ENCODE results near the gene ARID3A.

Gene ARID3A

GRCh38 chr19:1013218-1013617 is 87.4 kb downstream of the ARID3A start:
- no peak overlapping the region for H3K27ac ChIP-seq
- H3K36me3 ChIP-seq (replicated peaks), result peaks cover 33% of the 10 kb centered on the region
- H3K27me3 ChIP-seq (replicated peaks), result no peaks in the 10 kb centered on the region
- H3K4me3 ChIP-seq (ENCODE audit: low read depth, low read length), result no peak overlapping the region
- in situ Hi-C loops (cut with HindIII; ENCODE audit: low pct_ligation_motif_present, low sequenced_read_pairs), result no loop called here
- no peak for TF ChIP-seq CTCF (IDR thresholded peaks at IDR 0.05; ENCODE audit: low read depth, low read length, missing control alignments)
- DNase-seq, result no peak

- no peak for TF ChIP-seq CTCF (IDR thresholded peaks at IDR 0.05; ENCODE audit: low read depth, low read length, missing control alignments)
- in situ Hi-C loops (cut with HindIII; ENCODE audit: low pct_ligation_motif_present, low sequenced_read_pairs), result no loop called here
- peaks cover 29% of the 10 kb centered on the region for H3K36me3 ChIP-seq (replicated peaks)
Observed at GRCh38 chr19:1014161-1015060, 88.6 kb downstream of the ARID3A start.

GRCh38 chr19:1015061-1015781 is 89.4 kb downstream of the ARID3A start:
- in situ Hi-C loops (cut with HindIII; ENCODE audit: low pct_ligation_motif_present, low sequenced_read_pairs), result no loop called here
- no peak for TF ChIP-seq CTCF (IDR thresholded peaks at IDR 0.05; ENCODE audit: low read depth, low read length, missing control alignments)
- peaks cover 23% of the 10 kb centered on the region for H3K36me3 ChIP-seq (replicated peaks)

More at GRCh38 chr19:1014161-1015060, 88.6 kb downstream of the ARID3A start:
- no peaks in the 10 kb centered on the region for H3K27me3 ChIP-seq (replicated peaks)
- H3K4me3 ChIP-seq (ENCODE audit: low read depth, low read length), result no peak overlapping the region
- no peak overlapping the region for H3K27ac ChIP-seq
- DNase-seq, result no peak

GRCh38 chr19:1015782-1016646 is 90.2 kb downstream of the ARID3A start:
- in situ Hi-C loops (cut with HindIII; ENCODE audit: low pct_ligation_motif_present, low sequenced_read_pairs), result no loop called here
- no peak for TF ChIP-seq CTCF (IDR thresholded peaks at IDR 0.05; ENCODE audit: low read depth, low read length, missing control alignments)
- H3K27ac ChIP-seq, result peak overlapping the region; percentile 40
- H3K36me3 ChIP-seq (replicated peaks), result peaks cover 16% of the 10 kb centered on the region
- H3K4me3 ChIP-seq (ENCODE audit: low read depth, low read length), result no peak overlapping the region
- DNase-seq, result no peak
- no peaks in the 10 kb centered on the region for H3K27me3 ChIP-seq (replicated peaks)

More at GRCh38 chr19:1015061-1015781, 89.4 kb downstream of the ARID3A start:
- no peak for DNase-seq
- no peak overlapping the region for H3K27ac ChIP-seq
- no peak overlapping the region for H3K4me3 ChIP-seq (ENCODE audit: low read depth, low read length)
- no peaks in the 10 kb centered on the region for H3K27me3 ChIP-seq (replicated peaks)

GRCh38 chr19:1016647-1017114 is 90.8 kb downstream of the ARID3A start:
- DNase-seq, result peak; percentile 59
- no peak for TF ChIP-seq CTCF (IDR thresholded peaks at IDR 0.05; ENCODE audit: low read depth, low read length, missing control alignments)
- Histone ChIP-seq H3K36me3 (replicated peaks) (peaks cover 13% of the 10 kb centered on the region), H3K27ac (peak overlapping the region; percentile 40), H3K27me3 (replicated peaks) (no peaks in the 10 kb centered on the region), H3K4me3 (ENCODE audit: low read depth, low read length) (peak overlapping the region; percentile 12)
- in situ Hi-C loops (cut with HindIII; ENCODE audit: low pct_ligation_motif_present, low sequenced_read_pairs), result no loop called here
